Ectodermal cell (in vitro differentiated cells): Measurements from ENCODE around the gene GABBR2.

Experiments used
- H3K27ac ChIP-seq: 2 replicates; pipeline ENCODE4 v1.7.0; 2013; ENCODE audit warnings: mild to moderate bottlenecking, low read depth, low read length; ENCODE audit not compliant: insufficient read depth, poor library complexity, severe bottlenecking
- H3K27me3 ChIP-seq: 2 replicates; pipeline ENCODE4 v1.7.0; 2013; ENCODE audit warnings: mild to moderate bottlenecking, low read length; ENCODE audit not compliant: insufficient read depth, control insufficient read depth, poor library complexity, severe bottlenecking
- H3K36me3 ChIP-seq: one replicate; pipeline ENCODE4 v1.7.0; 2013; ENCODE audit warnings: low read length; ENCODE audit not compliant: control insufficient read depth, insufficient read depth
- H3K4me1 ChIP-seq: one replicate; pipeline ENCODE4 v1.7.0; 2013; ENCODE audit warnings: low read length; ENCODE audit not compliant: control insufficient read depth, insufficient read depth
- H3K4me3 ChIP-seq: 2 replicates; pipeline ENCODE4 v1.7.0; 2013; ENCODE audit warnings: low read depth, low read length, control low read depth; ENCODE audit not compliant: insufficient read depth
- H3K9me3 ChIP-seq: 2 replicates; pipeline ENCODE4 v1.7.0; 2013; ENCODE audit warnings: mild to moderate bottlenecking, low read length, moderate library complexity; ENCODE audit not compliant: control insufficient read depth
- WGBS, 2 experiments: methylation state at CpG; one replicate each; pipeline ENCODE4 v1.1.7; 2013; ENCODE audit warnings: missing lambda C conversion rate in 2 of 2; 5-methylcytosine and 5-hydroxymethylcytosine counted together

Gene GABBR2

DNA sequence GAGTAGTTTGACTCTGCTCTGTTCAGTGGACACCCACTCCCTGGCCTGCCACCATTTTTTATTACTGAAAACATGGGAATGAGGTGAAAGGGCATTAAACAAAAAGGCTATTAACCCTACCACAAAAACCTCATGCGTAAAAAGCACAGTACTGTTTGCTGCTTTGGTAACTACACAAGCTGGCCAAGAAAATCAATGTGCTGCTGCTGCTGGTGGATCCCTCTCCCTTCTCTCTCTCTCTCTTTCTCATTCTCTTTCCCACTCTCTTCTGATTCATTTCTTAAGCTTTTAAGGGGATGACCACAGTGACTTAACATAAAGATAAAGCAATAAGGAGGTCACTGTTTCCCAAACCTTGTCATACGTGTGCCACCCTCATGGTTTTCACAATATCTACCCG lies 270.1 kb downstream of the GABBR2 start:
- Histone ChIP-seq H3K9me3 (no peaks in the 10 kb centered on the region), H3K4me1 (no peaks in the 10 kb centered on the region), H3K36me3 (no peaks in the 10 kb centered on the region), H3K27me3 (no peaks in the 10 kb centered on the region), H3K27ac (no peak overlapping the region), H3K4me3 (no peak overlapping the region)
- WGBS, 2 experiments, result 88 to 94% methylated on average over 3 of the region's 3 CpGs

DNA sequence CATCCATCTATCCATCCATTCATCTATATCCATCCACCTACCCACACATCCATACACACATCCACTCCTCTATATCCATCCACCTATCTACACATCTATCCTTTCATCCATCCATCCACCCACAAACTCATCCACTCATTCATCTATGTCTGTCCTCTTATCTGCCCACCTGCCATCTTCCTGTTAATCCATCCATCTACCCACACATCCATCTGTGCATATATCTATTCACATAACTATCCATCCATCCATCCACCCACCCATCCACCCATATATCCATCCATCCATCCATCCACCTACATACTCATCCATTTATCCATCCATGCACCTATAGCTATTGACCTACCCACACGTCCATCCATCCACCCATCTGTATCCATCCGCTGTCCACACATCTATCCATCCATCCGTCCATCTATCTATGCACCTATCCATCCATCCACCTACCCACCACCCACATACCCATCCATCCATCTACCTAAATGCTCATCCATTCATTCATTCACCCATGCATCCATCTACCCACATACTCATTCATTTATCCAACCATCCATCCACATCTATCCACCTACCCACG lies 271.2 kb downstream of the GABBR2 start:
- H3K9me3 ChIP-seq, result no peaks in the 10 kb centered on the region
- no peak overlapping the region for H3K27ac ChIP-seq
- H3K4me1 ChIP-seq, result no peaks in the 10 kb centered on the region
- WGBS, 2 experiments, result 83 to 91% methylated on average over 4 of the region's 4 CpGs
- no peaks in the 10 kb centered on the region for H3K27me3 ChIP-seq
- no peaks in the 10 kb centered on the region for H3K36me3 ChIP-seq
- H3K4me3 ChIP-seq, result no peak overlapping the region

DNA sequence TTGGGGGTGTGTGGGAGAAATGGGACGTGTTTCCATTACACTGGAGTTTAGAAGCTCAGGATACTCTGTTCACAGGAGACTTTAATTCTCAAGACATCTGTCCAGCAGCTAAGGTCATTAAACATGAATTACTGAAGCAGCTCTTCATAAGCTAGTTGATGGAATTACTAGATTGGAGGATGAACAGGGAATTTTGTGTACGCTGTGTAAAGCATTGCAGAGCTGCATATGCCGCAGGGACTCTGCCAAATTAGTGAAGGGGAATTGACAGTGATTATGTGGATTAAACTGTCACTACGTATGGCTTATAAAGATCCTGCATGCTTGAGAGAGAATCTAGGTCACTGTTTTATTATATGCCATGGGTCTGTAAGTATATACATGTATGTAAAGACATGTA lies 275.8 kb downstream of the GABBR2 start:
- Histone ChIP-seq H3K36me3 (no peaks in the 10 kb centered on the region), H3K4me3 (no peak overlapping the region), H3K4me1 (no peaks in the 10 kb centered on the region), H3K9me3 (no peaks in the 10 kb centered on the region), H3K27ac (no peak overlapping the region), H3K27me3 (no peaks in the 10 kb centered on the region)
- 90 to 91% methylated on average over 4 of the region's 4 CpGs for WGBS, 2 experiments

DNA sequence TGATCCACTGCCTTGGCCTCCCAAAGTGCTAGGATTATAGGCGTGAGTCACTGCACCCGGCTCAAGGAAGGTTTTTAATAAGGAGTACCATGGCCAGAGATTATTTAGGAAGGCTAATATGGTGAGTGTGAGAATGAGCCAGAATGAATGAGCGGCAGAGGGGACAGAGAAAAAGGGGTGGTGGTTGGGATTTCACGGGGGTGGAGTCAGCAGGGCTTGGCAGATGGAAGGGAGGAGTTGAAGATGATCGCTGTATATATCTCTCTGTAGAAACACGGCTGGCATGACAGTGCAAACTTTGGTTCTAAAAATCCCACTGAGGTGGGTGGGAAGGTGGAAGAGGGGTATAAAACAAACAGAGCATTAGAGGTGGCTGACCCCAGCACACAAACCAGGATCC lies 276.6 kb downstream of the GABBR2 start:
- H3K4me3 ChIP-seq, result no peak overlapping the region
- no peaks in the 10 kb centered on the region for H3K9me3 ChIP-seq
- no peaks in the 10 kb centered on the region for H3K36me3 ChIP-seq
- H3K4me1 ChIP-seq, result no peaks in the 10 kb centered on the region
- WGBS, 2 experiments, result 90 to 91% methylated on average over 6 of the region's 6 CpGs
- no peaks in the 10 kb centered on the region for H3K27me3 ChIP-seq
- H3K27ac ChIP-seq, result no peak overlapping the region

DNA sequence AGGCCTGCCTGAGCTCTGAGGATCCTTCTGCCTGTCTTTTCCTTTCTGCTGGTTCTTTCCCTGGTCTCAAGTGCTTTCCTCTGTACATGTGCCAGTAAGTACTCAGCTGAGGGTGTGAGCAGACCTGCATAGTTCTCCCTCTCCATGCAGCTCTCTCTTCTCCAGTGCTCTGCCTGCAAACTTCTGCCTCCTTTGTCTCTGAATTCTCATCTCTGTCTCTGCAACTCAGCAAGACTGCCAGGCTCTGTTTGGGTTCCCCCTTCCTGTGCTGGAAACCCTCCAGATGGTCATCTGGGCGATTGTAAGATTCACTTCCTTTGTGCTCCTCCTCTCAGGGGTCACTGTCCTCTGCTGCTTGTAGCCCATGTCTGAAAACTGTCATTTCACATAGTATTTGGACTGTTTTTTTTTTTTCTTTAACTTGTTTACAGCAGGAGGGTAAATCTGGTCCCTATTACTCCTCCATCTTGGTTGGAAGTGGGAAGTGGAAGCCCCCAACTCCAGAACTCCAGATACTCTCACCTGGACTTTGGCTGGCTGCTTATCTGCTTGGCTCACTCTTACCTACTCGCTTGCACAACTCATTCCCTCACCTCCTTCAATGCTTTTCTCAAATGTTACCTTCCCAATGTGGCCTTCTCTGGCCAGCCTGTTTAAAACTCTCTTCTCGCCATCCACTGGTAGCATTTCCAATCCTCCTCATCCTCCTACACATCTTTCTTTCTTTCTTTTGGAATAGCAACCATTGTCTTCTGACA lies 278.0 kb downstream of the GABBR2 start:
- Histone ChIP-seq H3K27ac (no peak overlapping the region), H3K4me1 (no peaks in the 10 kb centered on the region), H3K36me3 (no peaks in the 10 kb centered on the region), H3K27me3 (no peaks in the 10 kb centered on the region), H3K4me3 (no peak overlapping the region), H3K9me3 (no peaks in the 10 kb centered on the region)
- WGBS, 2 experiments, result 88 to 89% methylated on average over 3 of the region's 3 CpGs

DNA sequence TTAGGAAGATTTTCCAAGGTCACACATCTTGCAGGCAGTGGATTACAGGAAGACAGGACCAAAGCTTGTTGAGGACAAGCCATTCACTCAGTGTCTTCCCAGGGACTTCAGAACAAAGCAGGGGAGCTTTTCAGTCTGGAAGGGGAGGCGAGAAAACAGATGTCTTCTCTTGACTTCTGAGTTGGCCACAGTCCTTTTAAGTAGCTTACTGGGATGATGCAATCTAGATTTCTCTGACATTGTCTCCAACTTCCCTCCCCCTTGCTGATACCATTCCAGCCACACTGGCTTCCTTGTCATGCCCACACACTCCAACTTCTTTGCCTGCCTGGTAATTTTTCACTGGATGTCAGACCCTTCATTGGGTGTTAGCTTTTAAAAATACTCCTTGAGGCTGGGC lies 279.1 kb downstream of the GABBR2 start:
- no peak overlapping the region for H3K27ac ChIP-seq
- H3K9me3 ChIP-seq, result no peaks in the 10 kb centered on the region
- H3K27me3 ChIP-seq, result no peaks in the 10 kb centered on the region
- H3K4me3 ChIP-seq, result no peak overlapping the region
- 73 to 90% methylated on average over 1 of the region's 1 CpG for WGBS, 2 experiments
- H3K4me1 ChIP-seq, result no peaks in the 10 kb centered on the region
- H3K36me3 ChIP-seq, result no peaks in the 10 kb centered on the region

DNA sequence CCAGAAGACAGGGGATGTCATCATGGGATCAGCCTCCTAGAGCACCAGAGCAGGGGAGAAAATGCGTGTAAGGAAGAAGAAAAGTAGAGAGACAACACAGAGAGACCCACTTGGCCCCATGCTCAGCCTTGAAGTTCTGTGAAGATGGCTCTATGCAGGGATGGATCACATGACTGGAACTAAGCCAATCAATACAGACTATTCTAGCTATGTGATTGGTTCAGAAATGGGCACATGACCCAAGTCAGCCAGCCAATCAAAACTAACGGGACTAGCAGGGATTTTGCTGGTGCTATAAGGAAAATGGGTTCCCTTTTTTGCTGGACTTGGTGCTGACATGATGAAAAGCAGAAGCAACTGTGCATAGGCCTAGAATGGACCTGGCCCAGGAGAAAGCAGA lies 280.3 kb downstream of the GABBR2 start:
- WGBS, 2 experiments, result 96 to 97% methylated on average over 2 of the region's 2 CpGs
- Histone ChIP-seq H3K9me3 (no peaks in the 10 kb centered on the region), H3K4me1 (no peaks in the 10 kb centered on the region), H3K27ac (no peak overlapping the region), H3K27me3 (no peaks in the 10 kb centered on the region), H3K4me3 (no peak overlapping the region), H3K36me3 (no peaks in the 10 kb centered on the region)

DNA sequence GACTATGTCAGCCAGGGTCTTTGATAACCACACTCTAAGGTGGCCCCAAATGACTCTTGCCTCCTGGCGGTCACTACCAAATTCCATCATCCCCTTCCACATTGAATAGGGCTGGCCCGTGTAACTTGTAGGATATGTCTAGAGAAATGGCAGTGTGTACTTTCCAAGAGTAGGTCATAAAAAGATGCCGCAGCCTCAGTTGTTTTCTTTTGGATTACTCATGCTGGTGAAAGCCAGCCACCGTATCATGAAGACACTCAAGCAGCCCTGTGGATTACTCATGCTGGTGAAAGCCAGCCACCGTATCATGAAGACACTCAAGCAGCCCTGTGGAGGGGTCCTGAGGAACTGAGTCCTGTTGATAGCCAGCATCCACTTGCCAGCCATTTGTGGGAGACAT lies 281.2 kb downstream of the GABBR2 start:
- no peaks in the 10 kb centered on the region for H3K9me3 ChIP-seq
- no peak overlapping the region for H3K4me3 ChIP-seq
- H3K27me3 ChIP-seq, result no peaks in the 10 kb centered on the region
- WGBS, 2 experiments, result 90 to 98% methylated on average over 5 of the region's 5 CpGs
- H3K4me1 ChIP-seq, result no peaks in the 10 kb centered on the region
- H3K27ac ChIP-seq, result no peak overlapping the region
- no peaks in the 10 kb centered on the region for H3K36me3 ChIP-seq

DNA sequence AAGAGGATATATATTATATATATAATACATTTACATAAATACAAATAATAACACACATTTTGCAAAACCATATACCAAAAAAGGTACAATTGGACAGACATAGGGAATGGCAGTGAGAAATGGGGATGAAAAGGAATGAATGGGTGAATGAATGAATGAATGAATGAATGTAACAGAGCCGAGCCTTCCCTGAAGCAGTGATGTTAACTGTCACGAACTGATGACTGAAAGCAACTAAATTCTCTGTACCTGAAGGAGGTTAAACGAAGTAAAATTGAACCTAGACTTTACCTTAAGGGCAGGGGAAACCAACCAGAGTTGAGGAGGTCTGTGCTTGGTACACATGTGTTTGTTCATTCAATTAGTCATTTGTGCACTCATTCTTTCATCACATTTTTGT lies 283.7 kb downstream of the GABBR2 start:
- Histone ChIP-seq H3K9me3 (no peaks in the 10 kb centered on the region), H3K36me3 (no peaks in the 10 kb centered on the region), H3K4me1 (no peaks in the 10 kb centered on the region), H3K27me3 (no peaks in the 10 kb centered on the region), H3K4me3 (no peak overlapping the region), H3K27ac (no peak overlapping the region)
- WGBS, 2 experiments, result 89 to 92% methylated on average over 3 of the region's 3 CpGs

DNA sequence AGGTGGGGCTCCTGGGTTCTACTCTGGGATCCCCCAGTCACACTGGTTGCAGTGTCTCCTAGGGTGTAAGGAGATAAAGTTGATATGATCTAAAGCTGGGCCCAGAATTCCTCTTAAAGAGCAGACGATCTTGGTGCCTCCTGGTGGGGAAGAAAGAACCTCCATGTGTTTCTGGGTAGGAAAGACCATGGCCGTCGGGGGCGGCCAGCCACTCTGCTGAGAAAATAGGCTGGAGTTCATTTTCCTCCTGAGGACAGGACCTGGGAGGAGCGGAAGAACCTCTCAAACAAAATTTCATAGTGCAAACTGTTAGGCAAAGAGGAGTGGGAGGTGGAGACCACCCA lies 289.5 kb downstream of the GABBR2 start:
- no peaks in the 10 kb centered on the region for H3K4me1 ChIP-seq
- no peaks in the 10 kb centered on the region for H3K36me3 ChIP-seq
- WGBS, 2 experiments, result 90 to 92% methylated on average over 5 of the region's 5 CpGs
- H3K27ac ChIP-seq, result no peak overlapping the region
- no peaks in the 10 kb centered on the region for H3K9me3 ChIP-seq
- H3K27me3 ChIP-seq, result no peaks in the 10 kb centered on the region
- H3K4me3 ChIP-seq, result no peak overlapping the region
